Brain pericyte (primary cell): ENCODE results near the gene GPSM1.
"Not testable (repeated sequence)": the region's sequence is repeated elsewhere in the genome, so short reads cannot be mapped to it uniquely, and the experiment has no call there.

Source experiments
- DNase-seq: peaks from one replicate; pipeline ENCODE4 v3.0.0-alpha.2; 2012; ENCODE audit warnings: low read depth, low spot score

GPSM1 gene

GRCh38 chr9:136318111-136318775 is 9.1 kb upstream of the GPSM1 start:
- peak; percentile 47 for DNase-seq

- no peak for DNase-seq
Measured at GRCh38 chr9:136318776-136319241, 8.5 kb upstream of the GPSM1 start.

GRCh38 chr9:136319244-136319643 is 8.1 kb upstream of the GPSM1 start:
- DNase-seq = not testable (repeated sequence)

- DNase-seq = not testable (repeated sequence)
Measured at GRCh38 chr9:136319955-136320354, 7.4 kb upstream of the GPSM1 start.

GRCh38 chr9:136320972-136321371 is 6.4 kb upstream of the GPSM1 start:
- DNase-seq = not testable (repeated sequence)

GRCh38 chr9:136321561-136321960 is 5.8 kb upstream of the GPSM1 start:
- no peak for DNase-seq

GRCh38 chr9:136322756-136323330 is 4.5 kb upstream of the GPSM1 start:
- DNase-seq = no peak

- no peak for DNase-seq
Measured at GRCh38 chr9:136323371-136323789, 4.0 kb upstream of the GPSM1 start.

GRCh38 chr9:136324501-136325300 is 2.6 kb upstream of the GPSM1 start:
- DNase-seq = no peak

- DNase-seq = no peak
Measured at GRCh38 chr9:136325358-136325757, 2.0 kb upstream of the GPSM1 start.

GRCh38 chr9:136326061-136326760 is 1.1 kb upstream of the GPSM1 start:
- DNase-seq = peak; percentile 98

- peak; percentile 81 for DNase-seq
Measured at GRCh38 chr9:136326761-136327303, 507 bp upstream of the GPSM1 start.

GRCh38 chr9:136328011-136328621 is 777 bp downstream of the GPSM1 start:
- no peak for DNase-seq

GRCh38 chr9:136328622-136329041 is 1.3 kb downstream of the GPSM1 start:
- no peak for DNase-seq

- DNase-seq = no peak
Measured at GRCh38 chr9:136329211-136329627, 1.9 kb downstream of the GPSM1 start.

GRCh38 chr9:136329636-136330405 is 2.5 kb downstream of the GPSM1 start:
- DNase-seq = no peak

- no peak for DNase-seq
Measured at GRCh38 chr9:136330406-136330990, 3.2 kb downstream of the GPSM1 start.

- DNase-seq = no peak
Measured at GRCh38 chr9:136331030-136331429, 3.7 kb downstream of the GPSM1 start.

GRCh38 chr9:136331556-136332481 is 4.5 kb downstream of the GPSM1 start:
- no peak for DNase-seq
